Stimulated activated CD8-positive, alpha-beta memory T cell treated with anti-CD3 and anti-CD28 coated beads, Interleukin-4, amount 100 ng/mL, for 4 hours (primary cell): ENCODE results near the gene FHIT.

ENCODE experiments used
- DNase-seq, 2 donors: peaks; one replicate each; pipeline ENCODE4 v3.0.0-alpha.2; 2020; ENCODE audit warnings: low read depth in 2 of 2, low spot score in 1 of 2

Gene FHIT

DNA sequence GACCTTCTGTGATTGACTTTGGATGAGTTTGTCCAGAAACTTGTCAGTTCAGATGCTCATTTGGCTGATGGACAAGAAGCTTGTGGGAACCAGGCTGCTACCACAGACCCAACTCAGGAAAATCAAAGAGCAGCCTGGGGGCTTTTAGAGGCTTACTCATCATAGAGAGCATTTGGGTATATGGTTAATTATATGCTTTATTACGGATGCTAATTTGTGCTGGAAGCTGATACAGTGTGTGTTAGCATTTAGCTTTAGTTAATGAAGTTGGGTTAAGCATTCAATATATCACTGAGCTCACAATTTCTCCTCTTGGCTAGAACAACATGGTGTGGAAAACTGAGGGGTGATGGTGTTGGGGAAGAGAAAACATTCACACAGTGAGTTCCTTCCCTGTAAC is 1537.2 kb downstream of the FHIT start:
- no peak for DNase-seq

DNA sequence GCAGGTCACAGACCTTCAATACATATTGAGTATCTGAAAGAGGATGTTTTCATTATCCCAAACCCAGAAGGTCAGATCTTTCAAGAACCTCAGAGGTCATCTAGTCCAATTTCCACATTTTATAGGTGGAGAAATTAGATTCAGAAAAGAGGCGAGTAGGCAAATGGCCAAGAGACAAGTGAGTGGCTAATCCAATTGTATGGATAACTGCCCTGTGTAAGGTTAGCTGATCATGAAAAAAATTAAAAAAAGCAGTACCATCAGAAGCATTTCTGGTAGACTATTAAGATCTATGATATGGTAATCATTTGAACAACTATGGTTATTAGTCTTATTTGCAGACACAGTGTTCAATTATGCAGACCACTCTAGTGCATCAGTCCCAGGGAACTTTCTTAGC is 1540.7 kb downstream of the FHIT start:
- DNase-seq, result no peak

DNA sequence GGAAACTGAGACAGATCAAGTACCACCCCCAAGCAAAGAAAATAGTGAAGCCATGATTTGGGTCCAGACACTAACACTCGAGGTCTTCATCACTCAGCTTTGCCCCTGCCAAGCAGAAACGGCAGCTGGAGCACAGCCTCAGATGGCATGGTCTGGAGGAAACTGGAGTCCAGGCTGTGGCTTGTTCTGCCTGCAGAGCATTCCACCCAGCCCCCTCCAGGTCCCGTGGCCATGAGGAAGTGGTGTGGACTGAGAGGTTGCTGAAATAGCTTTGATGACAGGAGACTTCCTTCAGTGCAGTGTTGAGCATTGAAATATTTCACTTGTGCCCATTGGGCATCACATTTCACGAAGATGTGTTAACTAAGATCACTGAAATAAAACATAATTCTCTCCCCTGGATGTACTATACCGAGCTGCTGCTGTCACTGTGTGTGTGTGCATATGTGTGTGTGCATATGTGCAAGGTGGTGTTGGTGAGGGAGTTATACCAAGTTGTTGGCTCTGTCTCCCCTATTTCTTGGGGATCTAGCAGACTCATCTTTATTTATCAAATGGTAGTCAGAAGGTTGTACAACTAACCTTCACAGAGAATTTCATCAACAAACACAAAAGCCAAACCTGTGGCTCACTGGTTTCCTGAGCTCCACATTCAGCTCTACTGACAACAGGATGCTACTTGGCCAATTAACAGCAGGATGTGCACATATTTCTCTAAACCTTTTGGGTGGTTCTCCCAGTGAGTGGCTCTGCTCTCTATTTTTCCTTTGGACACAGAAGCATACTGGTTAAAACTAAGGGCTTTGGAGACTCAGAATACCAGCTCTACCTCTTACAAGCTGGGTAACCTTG is 1541.3 kb downstream of the FHIT start:
- no peak for DNase-seq

DNA sequence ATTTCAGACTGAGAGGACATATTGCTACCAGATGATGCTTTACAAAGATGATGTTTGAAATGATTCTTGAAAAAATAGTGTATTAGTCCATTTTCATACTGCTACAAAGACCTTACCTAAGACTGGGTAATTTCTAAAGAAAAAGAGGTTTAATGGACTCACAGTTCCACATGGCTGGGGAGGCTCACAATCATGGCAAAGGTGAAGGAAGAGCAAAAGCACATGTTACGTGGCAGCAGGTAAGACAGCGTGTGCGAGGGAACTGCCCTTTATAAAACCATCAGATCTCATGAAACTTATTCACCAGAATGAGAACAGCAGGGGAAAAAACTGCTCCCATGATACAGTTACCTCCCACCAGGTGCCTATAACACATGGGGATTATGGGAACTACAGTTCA is 1543.0 kb downstream of the FHIT start:
- DNase-seq, result no peak

DNA sequence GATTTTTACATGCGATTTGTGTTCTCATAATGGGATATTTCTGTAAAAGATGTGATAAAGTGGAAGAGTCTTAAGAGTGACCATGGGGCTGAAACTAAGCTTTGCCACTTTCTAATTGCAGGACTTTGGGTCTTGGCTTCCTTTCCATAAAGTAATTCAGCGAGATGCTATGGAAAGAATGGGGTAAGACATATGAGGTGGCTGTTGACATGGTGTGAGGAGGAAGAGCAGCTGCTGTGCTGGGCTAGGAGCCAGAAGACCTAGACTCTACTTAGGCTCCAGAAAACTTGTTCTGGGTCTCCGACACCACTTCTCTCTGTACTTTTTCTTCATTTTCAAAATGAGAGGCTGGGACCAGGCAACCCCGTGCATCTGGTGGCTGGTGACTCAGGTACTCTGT is 1547.0 kb downstream of the FHIT start:
- DNase-seq, result no peak

DNA sequence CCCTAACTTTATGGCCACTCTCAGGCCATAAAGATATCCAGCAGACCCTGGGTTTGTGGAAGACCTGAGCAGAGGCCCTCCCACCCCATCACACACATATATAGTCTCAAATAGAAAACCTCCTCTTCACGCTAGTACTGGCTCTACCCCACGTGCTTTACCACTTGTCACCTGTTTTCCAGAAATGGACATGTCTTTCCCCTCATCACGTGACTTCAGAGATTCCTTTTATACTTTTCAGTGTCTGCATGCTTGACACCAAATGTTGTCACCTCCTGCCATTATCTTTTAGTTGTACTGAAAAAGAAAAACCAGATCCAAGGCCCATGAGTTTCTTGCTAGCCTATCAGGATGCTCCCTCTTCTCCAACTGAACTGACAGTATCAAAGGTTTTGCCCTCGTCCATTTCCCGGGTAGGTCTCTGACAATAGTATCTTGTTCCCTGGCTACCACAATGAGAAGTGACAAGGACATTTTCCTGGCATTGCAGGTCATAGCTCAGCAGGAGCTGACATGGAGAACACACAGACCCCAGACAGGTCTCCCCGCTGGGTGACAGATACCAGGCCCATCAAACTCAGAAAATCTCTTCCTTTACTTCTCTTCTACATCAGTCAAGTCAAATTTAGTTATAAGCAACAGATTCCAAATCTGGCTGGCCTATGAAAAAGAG is 1551.5 kb downstream of the FHIT start:
- no peak for DNase-seq
